HepG2 (cell line): ENCODE measurements around the gene FREM3. TPM values are rescaled to one million over a fixed set of nuclear protein-coding genes. Genes with fewer than 3 reads are reported as not detected.

Source experiments
- CREB1 ChIP-seq, 2 experiments: fragments of 450-650 bp in 1 of 2; IDR thresholded peaks; 2 replicates each; pipeline ENCODE4 v1.6.1; 2016 to 2017; ENCODE audit warnings: control low read depth in 1 of 2, mild to moderate bottlenecking in 1 of 2, missing compliant biosample characterization in 1 of 2, missing genetic modification characterization in 1 of 2
- KDM5B ChIP-seq: sonication (generic); formaldehyde crosslinking; IDR thresholded peaks from 2 replicates; pipeline ENCODE4 v1.4.0; 2020; ENCODE audit warnings: missing genetic modification reagents, mild to moderate bottlenecking, borderline replicate concordance
- MXD4 ChIP-seq: IDR thresholded peaks from 2 replicates; pipeline ENCODE4 v1.6.1; 2016; ENCODE audit warnings: mild to moderate bottlenecking, missing biosample characterization, missing genetic modification reagents
- REL ChIP-seq: sonication (generic); formaldehyde crosslinking; conservative IDR thresholded peaks from 2 replicates; pipeline ENCODE4 v1.8.0; 2022; ENCODE audit warnings: mild to moderate bottlenecking, missing genetic modification reagents, moderate library complexity
- REPIN1 ChIP-seq: sonication (generic); formaldehyde crosslinking; IDR thresholded peaks from 2 replicates; pipeline ENCODE4 v1.8.0; 2022; ENCODE audit warnings: missing genetic modification reagents, low read depth, mild to moderate bottlenecking, borderline replicate concordance
- USF2 ChIP-seq, 2 experiments: sonication (generic) in 1 of 2; formaldehyde crosslinking in 1 of 2; IDR thresholded peaks; 2 replicates each; pipeline versions ENCODE4 v1.5.1 to v1.6.1; 2011 to 2020; ENCODE audit warnings: borderline replicate concordance in 1 of 2, low read depth in 1 of 2, low read length in 1 of 2, mild to moderate bottlenecking in 1 of 2, missing genetic modification reagents in 1 of 2, moderate library complexity in 1 of 2
- ZFP1 ChIP-seq: IDR thresholded peaks from 2 replicates; pipeline ENCODE4 v1.6.1; 2016
- ZKSCAN8 ChIP-seq: IDR thresholded peaks from 2 replicates; pipeline ENCODE4 v1.6.1; 2016; ENCODE audit warnings: borderline replicate concordance, missing genetic modification reagents, missing compliant biosample characterization
- ZMYM4 ChIP-seq: sonication (generic); formaldehyde crosslinking; IDR thresholded peaks from 2 replicates; pipeline ENCODE4 v1.8.1; 2023; ENCODE audit warnings: mild to moderate bottlenecking, missing genetic modification reagents
- ZNF225 ChIP-seq: sonication (generic); formaldehyde crosslinking; IDR thresholded peaks from 2 replicates; pipeline ENCODE4 v1.4.0; 2020; ENCODE audit warnings: mild to moderate bottlenecking, missing genetic modification reagents
- ZNF263 ChIP-seq: sonication (generic); formaldehyde crosslinking; IDR thresholded peaks from 2 replicates; pipeline ENCODE4 v1.4.0; 2020; ENCODE audit warnings: missing genetic modification reagents
- ZNF337 ChIP-seq: sonication (generic); formaldehyde crosslinking; IDR thresholded peaks from 2 replicates; pipeline ENCODE4 v1.5.1; 2020; ENCODE audit warnings: missing genetic modification reagents, low read depth, mild to moderate bottlenecking, borderline replicate concordance
- ZNF432 ChIP-seq: sonication (generic); formaldehyde crosslinking; IDR thresholded peaks from 2 replicates; pipeline ENCODE4 v1.5.0; 2020; ENCODE audit warnings: missing genetic modification reagents, mild to moderate bottlenecking, borderline replicate concordance
- ZNF451 ChIP-seq: sonication (generic); formaldehyde crosslinking; IDR thresholded peaks from 2 replicates; pipeline ENCODE4 v1.5.0; 2020; ENCODE audit warnings: mild to moderate bottlenecking, missing genetic modification reagents
- ZNF567 ChIP-seq: sonication (generic); formaldehyde crosslinking; IDR thresholded peaks from 2 replicates; pipeline ENCODE4 v1.8.1; 2023; ENCODE audit warnings: mild to moderate bottlenecking, missing genetic modification reagents, borderline replicate concordance
- ZNF710 ChIP-seq: sonication (generic); formaldehyde crosslinking; IDR thresholded peaks from 2 replicates; pipeline ENCODE4 v1.5.0; 2020; ENCODE audit warnings: mild to moderate bottlenecking, missing genetic modification reagents, borderline replicate concordance
- polyA plus RNA-seq, 8 experiments: library from polyadenylated mRNA; depleted of rRNA in 3 of 8; stranded (reverse) in 7 of 8; unstranded in 1 of 8; fragments of >200 nt; fragmentation: Illumina TruSeq in 4 of 8; extraction: Trizol in 4 of 8; gene quantifications; 2 replicates each; pipeline versions ENCODE4 v1.2.1 to v1.2.3, GENCODE V29; 2011 to 2016; ENCODE audit warnings: low read depth in 4 of 8, missing spikeins in 1 of 8, mixed read lengths in 1 of 8; ENCODE audit not compliant: insufficient read depth in 1 of 8
- total RNA-seq, 5 experiments: library from RNA; depleted of rRNA; stranded (reverse); fragments of >200 nt; fragmentation: Illumina TruSeq; extraction: Trizol; gene quantifications; 2 replicates each; pipeline ENCODE4 v1.2.3, GENCODE V29; 2016; ENCODE audit warnings: low read depth in 1 of 5
- TF ChIP-seq, protein P1 (sequence below): sonication (generic); formaldehyde crosslinking; IDR thresholded peaks from 2 replicates; pipeline ENCODE4 v1.5.0; 2020; ENCODE audit warnings: mild to moderate bottlenecking, missing genetic modification reagents
- TF ChIP-seq, protein P2 (sequence below): IDR thresholded peaks from 2 replicates; pipeline ENCODE4 v1.6.1; 2016; ENCODE audit warnings: mild to moderate bottlenecking, missing biosample characterization, missing genetic modification reagents

The FREM3 gene
- total and polyA plus RNA-seq, 2 of the 13 experiments (the other 11 are each of a cell fraction or from before 2014, with no cell fraction given) = not detected

DNA sequence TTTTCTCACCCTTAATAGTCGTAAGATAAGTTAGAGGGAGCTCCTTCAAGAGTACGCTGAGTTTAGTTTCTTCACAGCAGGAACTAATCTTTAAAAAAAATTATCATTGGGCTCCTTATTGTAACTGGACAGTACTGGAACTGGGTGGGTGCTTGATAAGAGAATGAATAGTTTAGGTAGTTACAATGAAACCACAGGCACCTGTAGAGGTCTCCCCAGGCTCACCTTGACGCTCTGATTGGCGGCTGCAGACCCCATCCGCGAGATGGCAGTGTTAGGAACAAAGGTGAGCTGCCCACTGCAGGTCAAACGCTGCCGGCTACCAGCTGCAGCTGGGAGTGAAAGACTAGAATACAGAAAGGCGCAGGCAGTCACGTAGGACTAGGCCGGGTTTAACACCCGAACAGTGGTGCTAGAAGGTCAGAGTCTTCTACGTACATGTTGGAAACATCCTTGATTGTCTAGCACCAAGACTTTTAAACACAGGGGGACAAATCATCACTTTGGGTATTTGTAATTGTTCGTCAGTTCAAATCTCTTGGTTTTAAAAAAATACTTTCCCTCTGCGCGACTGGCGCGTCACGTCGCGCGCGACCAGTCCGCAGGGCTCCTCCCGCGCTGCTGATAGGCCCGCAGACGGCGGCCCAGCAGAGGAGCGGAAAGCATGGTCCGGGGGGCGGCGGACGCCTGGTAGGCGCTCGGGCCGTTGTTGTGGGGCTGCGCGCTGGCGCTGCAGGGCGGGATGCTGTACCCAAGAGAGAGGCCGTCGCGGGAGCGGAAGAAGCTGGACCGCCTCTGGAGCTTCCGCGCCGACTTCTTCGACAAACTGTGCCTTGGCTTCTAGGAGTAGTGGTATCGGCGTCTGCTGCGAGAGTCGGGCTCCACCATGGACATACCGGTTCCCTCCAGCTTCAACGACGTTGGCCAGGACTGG is 141.4 kb downstream of the FREM3 start (continued):
- TF ChIP-seq MXD4 (CRISPR knock-in tag) = no peak
- 0 out of 2 replicates have a peak, but pooled peaks have one; percentile 48 for TF ChIP-seq REL (CRISPR knock-in tag)
- no peak for TF ChIP-seq USF2 (IDR thresholded peaks at IDR 0.05; ENCODE audit: low read depth, low read length)
- no peak for TF ChIP-seq USF2 (CRISPR knock-in tag; IDR thresholded peaks at IDR 0.05; ENCODE audit: borderline replicate concordance)
- no peak; the same call in 1 of the 2 replicates for TF ChIP-seq ZNF710 (CRISPR knock-in tag)
- 0 out of 2 replicates have a peak, but pooled peaks have one; percentile 36 for TF ChIP-seq ZNF225 (CRISPR knock-in tag)
- TF ChIP-seq ZKSCAN8 (CRISPR knock-in tag) = no peak
- TF ChIP-seq ZFP1 = 0 out of 2 replicates have a peak, but pooled peaks have one; percentile 67
- peak; percentile 82 for TF ChIP-seq CREB1 (IDR thresholded peaks at IDR 0.05)
- TF ChIP-seq CREB1 (CRISPR knock-in tag; IDR thresholded peaks at IDR 0.05) = peak; percentile 79; the same call in 1 of the 2 replicates
- TF ChIP-seq KDM5B (CRISPR knock-in tag) = peak; percentile 64; the same call in 1 of the 2 replicates
- TF ChIP-seq, protein P1, sequence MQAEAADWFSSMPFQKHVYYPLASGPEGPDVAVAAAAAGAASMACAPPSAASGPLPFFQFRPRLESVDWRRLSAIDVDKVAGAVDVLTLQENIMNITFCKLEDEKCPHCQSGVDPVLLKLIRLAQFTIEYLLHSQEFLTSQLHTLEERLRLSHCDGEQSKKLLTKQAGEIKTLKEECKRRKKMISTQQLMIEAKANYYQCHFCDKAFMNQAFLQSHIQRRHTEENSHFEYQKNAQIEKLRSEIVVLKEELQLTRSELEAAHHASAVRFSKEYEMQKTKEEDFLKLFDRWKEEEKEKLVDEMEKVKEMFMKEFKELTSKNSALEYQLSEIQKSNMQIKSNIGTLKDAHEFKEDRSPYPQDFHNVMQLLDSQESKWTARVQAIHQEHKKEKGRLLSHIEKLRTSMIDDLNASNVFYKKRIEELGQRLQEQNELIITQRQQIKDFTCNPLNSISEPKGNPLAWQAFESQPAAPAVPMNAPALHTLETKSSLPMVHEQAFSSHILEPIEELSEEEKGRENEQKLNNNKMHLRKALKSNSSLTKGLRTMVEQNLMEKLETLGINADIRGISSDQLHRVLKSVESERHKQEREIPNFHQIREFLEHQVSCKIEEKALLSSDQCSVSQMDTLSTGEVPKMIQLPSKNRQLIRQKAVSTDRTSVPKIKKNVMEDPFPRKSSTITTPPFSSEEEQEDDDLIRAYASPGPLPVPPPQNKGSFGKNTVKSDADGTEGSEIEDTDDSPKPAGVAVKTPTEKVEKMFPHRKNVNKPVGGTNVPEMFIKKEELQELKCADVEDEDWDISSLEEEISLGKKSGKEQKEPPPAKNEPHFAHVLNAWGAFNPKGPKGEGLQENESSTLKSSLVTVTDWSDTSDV = no peak
- no peak for TF ChIP-seq ZNF432
- TF ChIP-seq ZMYM4 = peak; percentile 92
- TF ChIP-seq ZNF337 = no peak
- TF ChIP-seq ZNF567 (CRISPR knock-in tag) = no peak
- TF ChIP-seq REPIN1 (CRISPR knock-in tag) = peak; percentile 62; the same call in 1 of the 2 replicates
- TF ChIP-seq ZNF263 (CRISPR knock-in tag) = peak; percentile 29; the same call in 1 of the 2 replicates
- no peak for TF ChIP-seq ZNF451 (CRISPR knock-in tag)
- TF ChIP-seq, protein P2, sequence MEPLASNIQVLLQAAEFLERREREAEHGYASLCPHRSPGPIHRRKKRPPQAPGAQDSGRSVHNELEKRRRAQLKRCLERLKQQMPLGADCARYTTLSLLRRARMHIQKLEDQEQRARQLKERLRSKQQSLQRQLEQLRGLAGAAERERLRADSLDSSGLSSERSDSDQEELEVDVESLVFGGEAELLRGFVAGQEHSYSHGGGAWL (CRISPR knock-in tag) = no peak
